Activated CD4-positive, alpha-beta T cell treated with anti-CD3 and anti-CD28 coated beads, Interleukin-2, amount 50 U/mL, for 24 hours (primary cell): ENCODE results near the gene POLD1.
A peak's percentile ranks its signal among the peaks of the same experiment; 100 is the strongest.
"Not testable (repeated sequence)": the region's sequence is repeated elsewhere in the genome, so short reads cannot be mapped to it uniquely, and the experiment has no call there.

Experiments
- DNase-seq, 2 donors: peaks; one replicate each; pipeline ENCODE4 v3.0.0-alpha.2; 2020; ENCODE audit warnings: low read depth in 1 of 2, low spot score in 1 of 2

POLD1 gene

GRCh38 chr19:50390952-50391351 lies 6.8 kb downstream of the POLD1 start:
- DNase-seq: not testable (repeated sequence)

- DNase-seq: no peak
Observed at GRCh38 chr19:50392759-50393158, 8.6 kb downstream of the POLD1 start.

- DNase-seq: no peak
Observed at GRCh38 chr19:50393589-50393988, 9.4 kb downstream of the POLD1 start.

- no peak for DNase-seq
Observed at GRCh38 chr19:50394017-50394416, 9.9 kb downstream of the POLD1 start.

GRCh38 chr19:50398675-50399367 lies 14.7 kb downstream of the POLD1 start:
- no peak for DNase-seq

GRCh38 chr19:50399368-50399745 lies 15.2 kb downstream of the POLD1 start:
- no peak for DNase-seq

- no peak for DNase-seq
Observed at GRCh38 chr19:50401605-50402450, 17.7 kb downstream of the POLD1 start.

GRCh38 chr19:50402544-50403301 lies 18.6 kb downstream of the POLD1 start:
- DNase-seq: no peak

- no peak for DNase-seq
Observed at GRCh38 chr19:50406156-50406820, 22.1 kb downstream of the POLD1 start.

- no peak for DNase-seq
Observed at GRCh38 chr19:50406829-50407228, 22.7 kb downstream of the POLD1 start.

- DNase-seq: no peak
Observed at GRCh38 chr19:50409347-50409746, 25.2 kb downstream of the POLD1 start.

GRCh38 chr19:50410109-50410508 lies 26.0 kb downstream of the POLD1 start:
- DNase-seq: no peak

- no peak for DNase-seq
Observed at GRCh38 chr19:50412419-50412818, 28.3 kb downstream of the POLD1 start.

GRCh38 chr19:50413096-50413495 lies 28.9 kb downstream of the POLD1 start:
- DNase-seq: no peak

- no peak for DNase-seq
Observed at GRCh38 chr19:50413531-50413930, 29.4 kb downstream of the POLD1 start.

GRCh38 chr19:50414864-50415660 lies 30.9 kb downstream of the POLD1 start:
- peak; percentile 64 to 65 for DNase-seq

- DNase-seq: no peak
Observed at GRCh38 chr19:50415661-50416033, 31.5 kb downstream of the POLD1 start.

- DNase-seq: no peak
Observed at GRCh38 chr19:50416034-50416977, 32.2 kb downstream of the POLD1 start.
